Muscle of arm (tissue), 12 donors: ENCODE data around the gene MAP3K13. TPM values are rescaled to one million over a fixed set of nuclear protein-coding genes. Genes with fewer than 3 reads are reported as not detected.
"Not testable (repeated sequence)": the region's sequence is repeated elsewhere in the genome, so short reads cannot be mapped to it uniquely, and the experiment has no call there.

Source experiments
- DNase-seq: peaks from one replicate; pipeline ENCODE4 v3.0.0-alpha.2; 2013
- polyA plus RNA-seq, 12 donors: library from polyadenylated mRNA; unstranded; fragments of 120-200 nt; gene quantifications; one replicate each; pipeline ENCODE4 v1.2.1, GENCODE V29; 2013; ENCODE audit not compliant: insufficient read length in 12 of 12

MAP3K13 gene
- polyA plus RNA-seq, 12 donors, result 10.9 to 51.2 (median 19.2) TPM; not detected in 1

GRCh38 chr3:185337231-185337816 lies 25.6 kb upstream of the MAP3K13 start:
- DNase-seq, result no peak

GRCh38 chr3:185339945-185340344 lies 23.0 kb upstream of the MAP3K13 start:
- no peak for DNase-seq

GRCh38 chr3:185340751-185341150 lies 22.2 kb upstream of the MAP3K13 start:
- no peak for DNase-seq

- no peak for DNase-seq
These were observed 21.1 kb upstream of the MAP3K13 start for GRCh38 chr3:185341616-185342458.

- no peak for DNase-seq
These were observed 20.3 kb upstream of the MAP3K13 start for GRCh38 chr3:185342459-185343174.

- DNase-seq, result no peak
These were observed 15.5 kb upstream of the MAP3K13 start for GRCh38 chr3:185347399-185347798.

GRCh38 chr3:185350841-185351240 lies 12.1 kb upstream of the MAP3K13 start:
- DNase-seq, result no peak

GRCh38 chr3:185351396-185351795 lies 11.5 kb upstream of the MAP3K13 start:
- no peak for DNase-seq

- no peak for DNase-seq
These were observed 9.7 kb upstream of the MAP3K13 start for GRCh38 chr3:185353225-185353624.

- DNase-seq, result no peak
These were observed 8.9 kb upstream of the MAP3K13 start for GRCh38 chr3:185353823-185354614.

- DNase-seq, result no peak
These were observed 6.4 kb upstream of the MAP3K13 start for GRCh38 chr3:185356499-185356898.

- no peak for DNase-seq
These were observed 1.0 kb upstream of the MAP3K13 start for GRCh38 chr3:185361920-185362319.

GRCh38 chr3:185363662-185364203 lies 797 bp downstream of the MAP3K13 start:
- no peak for DNase-seq

- DNase-seq, result no peak
These were observed 2.5 kb downstream of the MAP3K13 start for GRCh38 chr3:185365291-185366073.

- no peak for DNase-seq
These were observed 3.1 kb downstream of the MAP3K13 start for GRCh38 chr3:185366074-185366335.

GRCh38 chr3:185366913-185367312 lies 4.0 kb downstream of the MAP3K13 start:
- DNase-seq, result no peak

GRCh38 chr3:185370349-185370748 lies 7.4 kb downstream of the MAP3K13 start:
- not testable (repeated sequence) for DNase-seq

GRCh38 chr3:185371306-185372074 lies 8.6 kb downstream of the MAP3K13 start:
- DNase-seq, result no peak

GRCh38 chr3:185381320-185382058 lies 18.6 kb downstream of the MAP3K13 start:
- no peak for DNase-seq

- DNase-seq, result no peak
These were observed 19.2 kb downstream of the MAP3K13 start for GRCh38 chr3:185382154-185382553.
